ENCODE data around the gene LMOD1. TPM values are rescaled to one million over a fixed set of nuclear protein-coding genes. Genes with fewer than 3 reads are reported as not detected.

LMOD1 gene
- polyA plus RNA-seq, 1 of the 3 experiments (the other 2 are of a cell fraction), result 2.7 TPM

- H4K20me1 ChIP-seq (ENCODE audit: insufficient read depth), result no peaks in the 10 kb centered on the region
- TF ChIP-seq SIN3A (IDR thresholded peaks at IDR 0.05; ENCODE audit: borderline replicate concordance, low read depth, low read length), result no peak
- no peak for TF ChIP-seq ELF1 (IDR thresholded peaks at IDR 0.05)
- no peak for TF ChIP-seq NFIC (IDR thresholded peaks at IDR 0.05; ENCODE audit: borderline replicate concordance)
- TF ChIP-seq USF2 (IDR thresholded peaks at IDR 0.05; ENCODE audit: borderline replicate concordance, low read depth, low read length), result no peak
- TF ChIP-seq FOXM1 (IDR thresholded peaks at IDR 0.05; ENCODE audit: low read depth), result no peak
- no peak overlapping the region; the same call in 1 of the 2 replicates for H2AFZ ChIP-seq (ENCODE audit: low read depth)
- no peaks in the 10 kb centered on the region for H3K79me2 ChIP-seq (ENCODE audit: insufficient read depth)
- peaks cover 10 to 45% of the 10 kb centered on the region in 2 experiments; a peak in 3 of 4 replicates for H3K4me1 ChIP-seq (ENCODE audit: control insufficient read depth in 1 of 2, insufficient read depth in 2 of 2, low read depth in 1 of 2, low read length in 1 of 2)
- no peaks in the 10 kb centered on the region for H3K9me3 ChIP-seq
- no peaks in the 10 kb centered on the region for H3K27me3 ChIP-seq (ENCODE audit: insufficient read depth)
- no peak overlapping the region for H3K4me2 ChIP-seq
- H3K9ac ChIP-seq, result no peak overlapping the region
- no peak overlapping the region for H3K4me3 ChIP-seq (ENCODE audit: low read depth in 2 of 2, low read length in 1 of 2)
- ChIA-PET POLR2A (no interaction called here), CTCF (interaction anchor here (1.1 to 14.7 kb wide), 4 partner anchors 25 to 72 kb away, joined by 4 to 222 read pairs (median 13); no protein-coding TSS in a partner anchor)
- H3K27ac ChIP-seq (ENCODE audit: low read depth in 2 of 2, low read length in 1 of 2), result no peak overlapping the region
- peaks cover 19% of the 10 kb centered on the region for H3F3A ChIP-seq (replicated peaks; ENCODE audit: insufficient read depth)
- DNase-seq, result no peak
- H3K9me2 ChIP-seq, result no peaks in the 10 kb centered on the region
- 62% methylated on average over 5 of the region's 5 CpGs for WGBS (ENCODE audit: low lambda C conversion rate)
- H3K36me3 ChIP-seq (replicated peaks in 1 of 2; ENCODE audit: control insufficient read depth in 1 of 2, insufficient read depth in 2 of 2, low read length in 1 of 2), result no peaks in the 10 kb centered on the region
Observed at GRCh38 chr1:201900476-201900875, 45.9 kb downstream of the LMOD1 start.

GRCh38 chr1:201899683-201900429 is 46.5 kb downstream of the LMOD1 start:
- no peaks in the 10 kb centered on the region for H3K79me2 ChIP-seq (ENCODE audit: insufficient read depth)
- POLR2A ChIA-PET, result no interaction called here
- no peak overlapping the region for H3K4me3 ChIP-seq (ENCODE audit: low read depth in 2 of 2, low read length in 1 of 2)
- no peak overlapping the region for H3K9ac ChIP-seq
- no peaks in the 10 kb centered on the region for H3K9me3 ChIP-seq
- no peaks in the 10 kb centered on the region for H4K20me1 ChIP-seq (ENCODE audit: insufficient read depth)
- H3K4me1 ChIP-seq (ENCODE audit: control insufficient read depth in 1 of 2, insufficient read depth in 2 of 2, low read depth in 1 of 2, low read length in 1 of 2), result peaks cover 7 to 39% of the 10 kb centered on the region in 2 experiments; a peak in 3 of 4 replicates
- no peaks in the 10 kb centered on the region for H3K9me2 ChIP-seq
- whole genome bisulfite sequencing (ENCODE audit: low lambda C conversion rate), result 78% methylated on average over 19 of the region's 20 CpGs
- H3F3A ChIP-seq (replicated peaks; ENCODE audit: insufficient read depth), result peaks cover 14% of the 10 kb centered on the region
- no peak overlapping the region for H3K4me2 ChIP-seq
- DNase-seq, result no peak
- H3K27ac ChIP-seq (ENCODE audit: low read depth in 2 of 2, low read length in 1 of 2), result no peak overlapping the region
- H3K27me3 ChIP-seq (ENCODE audit: insufficient read depth), result no peaks in the 10 kb centered on the region
- CTCF ChIA-PET, result interaction anchor here (0.7 to 14.7 kb wide), 6 partner anchors 24 to 218 kb away, joined by 3 to 222 read pairs (median 6); no protein-coding TSS in a partner anchor
- no peaks in the 10 kb centered on the region for H3K36me3 ChIP-seq (replicated peaks in 1 of 2; ENCODE audit: control insufficient read depth in 1 of 2, insufficient read depth in 2 of 2, low read length in 1 of 2)
- H2AFZ ChIP-seq (ENCODE audit: low read depth), result no peak overlapping the region; the same call in 1 of the 2 replicates
- TF ChIP-seq EZH2phosphoT487 (IDR thresholded peaks at IDR 0.05; ENCODE audit: borderline replicate concordance, low read depth) (no peak), TEAD4 (IDR thresholded peaks at IDR 0.05; ENCODE audit: borderline replicate concordance, insufficient read depth) (no peak), MXI1 (IDR thresholded peaks at IDR 0.05; ENCODE audit: low read depth, low read length) (no peak), NFIC (IDR thresholded peaks at IDR 0.05; ENCODE audit: borderline replicate concordance) (no peak), RXRA (IDR thresholded peaks at IDR 0.05; ENCODE audit: borderline replicate concordance, low read depth) (no peak), FOSL2 (IDR thresholded peaks at IDR 0.05; ENCODE audit: borderline replicate concordance, low read depth) (no peak), SIN3A (IDR thresholded peaks at IDR 0.05; ENCODE audit: borderline replicate concordance, low read depth, low read length) (no peak), SMC3 (IDR thresholded peaks at IDR 0.05; ENCODE audit: low read depth, low read length) (no peak), RFX5 (IDR thresholded peaks at IDR 0.05; ENCODE audit: low read length) (no peak), ELF1 (IDR thresholded peaks at IDR 0.05) (no peak), MEF2A (IDR thresholded peaks at IDR 0.05; ENCODE audit: borderline replicate concordance, low read depth) (no peak), IRF3 (IDR thresholded peaks at IDR 0.05; ENCODE audit: low read depth, low read length) (no peak)
- TF ChIP-seq, protein P1, sequence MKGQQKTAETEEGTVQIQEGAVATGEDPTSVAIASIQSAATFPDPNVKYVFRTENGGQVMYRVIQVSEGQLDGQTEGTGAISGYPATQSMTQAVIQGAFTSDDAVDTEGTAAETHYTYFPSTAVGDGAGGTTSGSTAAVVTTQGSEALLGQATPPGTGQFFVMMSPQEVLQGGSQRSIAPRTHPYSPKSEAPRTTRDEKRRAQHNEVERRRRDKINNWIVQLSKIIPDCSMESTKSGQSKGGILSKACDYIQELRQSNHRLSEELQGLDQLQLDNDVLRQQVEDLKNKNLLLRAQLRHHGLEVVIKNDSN (IDR thresholded peaks at IDR 0.05; ENCODE audit: borderline replicate concordance, low read depth), result no peak
